Activated gamma-delta T cell (primary cell): Measurements from ENCODE around the gene EIF3C.
"Not testable (repeated sequence)": the region's sequence is repeated elsewhere in the genome, so short reads cannot be mapped to it uniquely, and the experiment has no call there.

ENCODE experiments used
- DNase-seq: peaks from one replicate; lab custom pipeline; 2025; lab: John Stamatoyannopoulos, UW
- total RNA-seq, 2 donors: gene quantifications; one replicate each; lab custom pipeline; 2026; lab: John Stamatoyannopoulos, UW

EIF3C gene, protein sequence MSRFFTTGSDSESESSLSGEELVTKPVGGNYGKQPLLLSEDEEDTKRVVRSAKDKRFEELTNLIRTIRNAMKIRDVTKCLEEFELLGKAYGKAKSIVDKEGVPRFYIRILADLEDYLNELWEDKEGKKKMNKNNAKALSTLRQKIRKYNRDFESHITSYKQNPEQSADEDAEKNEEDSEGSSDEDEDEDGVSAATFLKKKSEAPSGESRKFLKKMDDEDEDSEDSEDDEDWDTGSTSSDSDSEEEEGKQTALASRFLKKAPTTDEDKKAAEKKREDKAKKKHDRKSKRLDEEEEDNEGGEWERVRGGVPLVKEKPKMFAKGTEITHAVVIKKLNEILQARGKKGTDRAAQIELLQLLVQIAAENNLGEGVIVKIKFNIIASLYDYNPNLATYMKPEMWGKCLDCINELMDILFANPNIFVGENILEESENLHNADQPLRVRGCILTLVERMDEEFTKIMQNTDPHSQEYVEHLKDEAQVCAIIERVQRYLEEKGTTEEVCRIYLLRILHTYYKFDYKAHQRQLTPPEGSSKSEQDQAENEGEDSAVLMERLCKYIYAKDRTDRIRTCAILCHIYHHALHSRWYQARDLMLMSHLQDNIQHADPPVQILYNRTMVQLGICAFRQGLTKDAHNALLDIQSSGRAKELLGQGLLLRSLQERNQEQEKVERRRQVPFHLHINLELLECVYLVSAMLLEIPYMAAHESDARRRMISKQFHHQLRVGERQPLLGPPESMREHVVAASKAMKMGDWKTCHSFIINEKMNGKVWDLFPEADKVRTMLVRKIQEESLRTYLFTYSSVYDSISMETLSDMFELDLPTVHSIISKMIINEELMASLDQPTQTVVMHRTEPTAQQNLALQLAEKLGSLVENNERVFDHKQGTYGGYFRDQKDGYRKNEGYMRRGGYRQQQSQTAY
- total RNA-seq = 4.8 to 6.1 reads per million in 2 donors

DNA sequence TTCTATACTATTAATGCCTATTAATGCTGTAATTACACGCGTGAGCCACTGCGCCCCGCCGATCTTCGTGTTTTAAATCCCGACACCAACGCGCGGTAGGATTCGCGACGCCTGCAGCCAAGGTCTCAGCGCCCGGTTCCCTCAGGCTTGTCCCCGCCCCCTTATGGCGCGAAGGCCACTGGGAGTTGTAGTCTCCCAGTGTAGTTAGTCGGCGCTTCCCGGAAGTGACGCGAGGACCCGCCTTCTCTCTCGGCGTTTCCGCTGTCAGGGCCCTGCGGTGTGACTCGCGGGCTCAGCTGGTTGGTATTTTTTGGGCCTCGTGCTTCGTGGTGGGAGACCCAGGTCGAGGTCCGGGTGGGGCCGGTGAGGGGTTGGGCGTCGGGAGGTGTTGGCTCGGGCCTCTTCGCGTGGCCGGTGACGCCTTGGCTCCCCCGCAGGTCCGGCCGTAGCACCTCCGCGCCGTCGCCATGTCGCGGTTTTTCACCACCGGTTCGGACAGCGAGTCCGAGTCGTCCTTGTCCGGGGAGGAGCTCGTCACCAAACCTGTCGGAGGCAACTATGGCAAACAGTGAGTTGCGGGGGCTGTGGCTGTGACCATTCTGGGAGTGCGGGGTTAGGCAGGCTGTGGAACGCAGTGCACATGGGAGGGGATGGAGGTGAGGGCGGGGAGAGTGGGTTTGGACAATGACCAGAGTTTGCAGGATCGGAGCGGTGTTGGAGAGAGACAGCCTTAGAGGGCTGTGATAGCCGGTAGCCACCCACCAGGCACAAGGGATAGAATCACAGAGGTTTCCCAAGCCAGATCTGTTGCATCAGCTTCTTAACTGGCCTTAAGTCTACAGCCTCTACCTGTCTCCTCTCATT, at the start of gene EIF3C:
Gene EIF3C (plus strand): TSS at position 245 of the 864 bp plus-strand sequence. CDS start 223 bp downstream, at position 468.
- DNase-seq = not testable (repeated sequence)

DNA sequence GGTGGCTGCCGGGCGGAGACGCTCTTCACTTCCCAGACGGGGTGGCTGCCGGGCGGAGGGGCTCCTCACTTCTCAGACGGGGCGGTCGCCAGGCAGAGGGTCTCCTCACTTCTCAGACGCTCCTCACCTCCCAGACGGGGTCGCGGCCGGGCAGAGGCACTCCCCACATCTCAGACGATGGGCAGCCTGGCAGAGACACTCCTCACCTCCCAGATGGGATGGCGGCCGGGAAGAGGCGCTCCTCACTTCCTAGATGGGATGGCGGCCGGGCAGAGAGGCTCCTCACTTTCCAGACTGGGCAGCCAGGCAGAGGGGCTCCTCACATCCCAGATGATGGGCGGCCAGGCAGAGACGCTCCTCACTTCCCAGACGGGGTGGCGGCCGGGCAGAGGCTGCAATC, 45.0 kb upstream of the EIF3C start:
- not testable (repeated sequence) for DNase-seq

DNA sequence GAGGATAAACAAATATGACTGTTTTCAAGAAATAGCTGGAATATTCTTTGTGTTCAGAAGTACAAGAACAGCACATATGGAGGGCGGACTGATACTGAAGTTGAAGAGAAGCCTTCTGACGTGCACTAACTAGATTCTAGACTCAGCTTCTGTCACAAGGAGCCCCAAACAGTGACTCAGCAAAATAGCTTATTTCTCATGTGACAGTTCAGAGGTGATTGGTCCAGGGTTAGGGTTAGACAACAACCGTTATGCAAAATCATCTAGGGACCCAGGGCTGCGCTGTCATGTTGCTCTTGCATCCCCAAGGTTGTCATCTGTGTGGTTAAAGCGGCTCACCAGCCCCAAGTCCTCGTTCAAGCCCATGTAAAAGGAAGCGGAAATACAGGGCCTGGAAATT, 43.8 kb upstream of the EIF3C start:
- DNase-seq = not testable (repeated sequence)

DNA sequence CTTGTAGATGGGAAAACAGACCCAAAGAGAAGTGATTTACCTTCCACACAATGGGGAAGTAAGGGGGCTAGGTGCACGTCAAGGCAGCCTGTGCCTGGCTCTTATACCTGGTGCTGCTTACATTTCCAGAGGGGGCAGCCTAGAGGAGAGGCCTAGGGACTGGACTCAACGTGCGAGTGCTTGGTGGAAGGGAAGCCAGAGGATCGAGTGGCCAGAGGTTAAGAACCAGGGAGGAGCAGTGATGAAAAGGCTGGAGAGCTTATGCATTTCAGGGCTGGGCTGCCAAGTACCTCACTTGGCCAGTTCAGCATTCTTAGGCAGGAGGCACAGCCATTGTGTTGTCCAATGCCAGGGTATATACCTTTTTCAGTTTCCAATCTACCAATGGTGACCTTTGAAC, 43.1 kb upstream of the EIF3C start:
- not testable (repeated sequence) for DNase-seq

DNA sequence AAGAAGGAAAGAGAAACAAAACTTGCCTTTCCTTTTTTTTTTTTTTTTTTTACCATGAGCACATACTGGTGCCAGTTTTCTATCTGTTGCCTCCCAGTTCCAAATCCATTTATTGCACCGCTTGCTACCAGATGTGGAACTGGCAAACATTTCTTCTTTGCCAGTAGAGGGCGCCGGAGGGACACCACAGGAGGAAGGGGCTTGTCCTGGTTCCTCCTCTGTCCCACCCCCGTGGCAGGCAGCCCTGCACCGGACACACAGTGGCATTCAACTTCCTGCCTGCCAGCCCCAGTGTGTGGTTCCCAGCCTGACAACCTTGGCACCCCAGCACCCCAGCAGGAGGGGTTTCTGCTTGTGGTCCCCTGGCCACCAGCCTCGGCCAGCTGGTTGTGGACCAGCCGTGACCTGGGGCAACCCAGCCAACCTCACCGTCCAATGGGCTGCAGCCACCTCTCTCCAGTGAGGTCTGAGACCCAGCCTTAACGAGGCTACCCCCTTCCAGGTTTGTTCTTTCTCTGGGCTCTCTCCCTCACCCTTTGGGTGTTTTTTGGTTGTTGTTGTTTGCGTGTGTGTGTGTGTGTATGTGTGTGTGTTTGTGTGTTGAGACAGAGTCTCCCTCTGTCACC, 22.8 kb upstream of the EIF3C start:
- not testable (repeated sequence) for DNase-seq

DNA sequence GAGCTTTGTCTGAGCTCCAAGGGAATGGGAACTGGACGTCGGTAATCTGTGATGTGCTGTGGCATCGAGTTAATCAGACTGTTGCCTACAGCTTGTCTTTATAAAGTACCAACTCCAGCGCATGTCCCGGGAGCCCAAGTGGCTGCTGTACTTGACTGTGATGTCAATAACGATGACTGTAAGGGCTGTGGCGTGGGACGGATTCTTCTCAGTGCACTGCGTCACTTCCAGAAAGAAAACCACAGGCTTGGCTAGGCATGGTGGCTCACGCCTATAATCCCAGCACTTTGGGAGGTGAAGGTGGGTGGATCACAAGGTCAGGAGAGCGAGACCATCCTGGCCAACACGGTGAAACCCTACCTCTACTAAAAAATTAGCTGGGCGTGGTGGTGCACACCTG, 21.8 kb upstream of the EIF3C start:
- DNase-seq = not testable (repeated sequence)

DNA sequence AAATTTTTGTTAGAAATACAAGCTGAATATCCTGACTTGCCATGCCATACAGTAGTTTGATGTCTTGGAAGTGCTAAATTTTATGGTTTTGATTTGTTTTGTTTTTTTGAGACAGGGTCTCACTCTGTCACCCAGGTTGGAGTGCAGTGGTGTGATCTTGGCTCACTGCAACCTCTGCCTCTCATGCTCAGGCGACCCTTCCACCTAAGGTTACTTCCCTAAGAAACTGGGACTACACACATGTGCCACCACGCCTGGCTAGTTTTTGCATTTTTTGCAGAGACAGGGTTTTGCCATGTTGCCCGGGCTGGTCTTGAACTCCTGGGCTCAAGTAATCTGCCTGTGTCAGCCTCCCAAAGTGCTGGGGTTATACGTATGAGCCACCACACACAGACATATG, 19.5 kb upstream of the EIF3C start:
- DNase-seq = not testable (repeated sequence)

DNA sequence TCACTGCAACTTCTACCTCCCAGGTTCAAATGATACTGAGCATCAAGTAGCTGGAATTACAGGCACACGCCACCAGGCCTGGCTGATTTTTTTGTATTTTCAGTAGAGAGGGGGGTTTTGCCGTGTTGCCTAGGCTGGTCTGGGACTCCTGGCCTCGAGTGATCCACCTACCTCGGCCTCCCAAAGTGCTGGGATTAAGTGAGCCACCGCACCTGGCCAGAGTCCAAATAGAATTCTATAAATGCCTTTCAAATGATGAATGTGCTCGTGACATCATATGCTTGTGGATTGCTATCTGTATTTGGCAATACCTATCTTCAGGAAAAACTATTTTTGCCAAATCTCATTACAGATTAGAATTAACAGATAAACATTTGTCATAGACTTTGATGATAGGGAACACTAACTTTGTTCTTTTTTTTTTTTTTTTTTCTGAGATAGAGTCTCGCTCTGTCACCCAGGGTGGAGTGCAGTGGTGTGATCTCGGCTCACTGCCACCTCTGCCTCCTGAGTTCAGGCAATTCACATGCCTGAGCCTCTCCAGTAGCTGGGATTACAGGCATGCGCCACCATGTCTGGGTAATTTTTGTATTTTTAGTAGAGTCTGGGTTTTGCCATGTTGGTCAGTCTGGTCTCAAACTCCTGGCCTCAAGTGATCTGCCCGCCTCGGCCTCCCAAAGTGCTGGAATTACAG, 17.9 kb upstream of the EIF3C start:
- DNase-seq = not testable (repeated sequence)

DNA sequence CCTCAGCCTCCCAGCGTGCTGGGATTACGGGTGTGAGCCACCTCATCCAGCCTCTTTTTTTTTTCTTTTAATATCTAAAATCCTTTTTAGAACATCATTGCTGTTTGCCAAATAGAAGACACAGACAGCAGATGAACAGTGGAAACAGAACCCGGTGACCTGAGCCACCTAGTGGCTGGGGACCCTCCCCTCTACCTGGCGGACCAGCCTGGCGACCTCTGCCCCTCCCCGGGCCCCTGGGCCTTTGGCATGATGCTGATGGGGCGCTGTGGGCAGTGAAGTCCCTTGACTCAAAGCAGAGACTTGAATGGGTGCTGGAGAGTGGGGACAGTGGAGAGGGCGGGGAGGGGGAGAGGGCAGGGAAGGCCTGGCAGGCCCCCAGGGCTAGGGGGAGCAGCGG, 11.5 kb upstream of the EIF3C start:
- not testable (repeated sequence) for DNase-seq

DNA sequence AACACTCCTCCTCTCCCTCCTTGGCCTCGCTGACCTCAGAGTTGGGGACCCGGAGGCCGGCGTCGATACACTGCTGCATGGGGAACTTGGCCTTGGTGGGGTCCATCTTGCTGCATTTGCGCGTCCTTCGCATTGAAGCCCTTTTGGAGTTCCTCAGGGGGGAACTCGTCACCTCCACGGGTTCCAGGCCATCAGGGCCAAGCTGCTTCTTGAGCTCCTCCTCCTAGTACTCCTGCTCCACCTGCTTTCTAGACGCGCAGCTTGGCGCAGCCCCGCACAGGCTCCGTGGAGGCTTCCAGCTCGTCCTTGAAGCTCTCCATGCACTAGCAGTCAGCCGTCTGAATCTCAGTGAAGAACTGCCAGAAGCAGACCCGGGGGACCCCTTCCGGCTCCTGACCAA, 10.9 kb upstream of the EIF3C start:
- not testable (repeated sequence) for DNase-seq

DNA sequence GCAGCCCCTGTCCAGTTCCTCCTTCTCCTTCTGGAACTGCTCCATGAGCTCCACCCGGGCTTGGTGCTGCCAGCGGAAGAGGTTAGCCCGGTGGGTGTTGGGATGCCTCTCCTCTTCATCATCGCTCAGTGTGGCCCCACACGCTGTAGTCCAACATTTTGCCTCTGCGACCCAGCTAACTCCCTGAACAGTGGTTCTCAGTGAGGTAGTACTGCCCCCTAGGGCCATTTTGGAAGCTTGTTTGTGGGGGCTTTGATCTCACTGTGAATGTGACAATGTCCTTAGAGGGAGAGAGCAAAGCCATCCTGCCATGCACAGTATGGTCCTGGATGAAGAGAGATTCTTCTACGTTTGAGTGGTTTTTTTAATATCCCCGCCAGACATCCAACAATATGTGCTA, 9.9 kb upstream of the EIF3C start:
- not testable (repeated sequence) for DNase-seq

DNA sequence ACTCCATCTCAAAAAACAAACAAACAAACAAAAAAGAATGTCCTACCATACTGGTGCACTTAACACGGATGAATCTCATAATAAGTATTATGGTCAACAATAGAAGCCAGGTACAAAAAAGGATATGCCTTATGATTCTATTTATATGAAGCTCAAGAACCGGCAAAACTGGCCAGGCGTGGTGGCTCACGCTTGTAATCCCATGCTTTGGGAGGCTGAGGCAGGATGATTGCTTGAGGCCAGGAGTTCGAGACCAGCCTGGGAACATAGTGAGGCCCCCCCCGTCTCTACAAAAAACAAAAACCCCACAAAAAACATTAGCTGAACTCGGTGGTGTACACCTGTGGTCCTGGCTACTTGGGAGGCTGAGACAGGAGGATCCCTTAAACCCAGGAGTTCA, 7.0 kb upstream of the EIF3C start:
- not testable (repeated sequence) for DNase-seq

DNA sequence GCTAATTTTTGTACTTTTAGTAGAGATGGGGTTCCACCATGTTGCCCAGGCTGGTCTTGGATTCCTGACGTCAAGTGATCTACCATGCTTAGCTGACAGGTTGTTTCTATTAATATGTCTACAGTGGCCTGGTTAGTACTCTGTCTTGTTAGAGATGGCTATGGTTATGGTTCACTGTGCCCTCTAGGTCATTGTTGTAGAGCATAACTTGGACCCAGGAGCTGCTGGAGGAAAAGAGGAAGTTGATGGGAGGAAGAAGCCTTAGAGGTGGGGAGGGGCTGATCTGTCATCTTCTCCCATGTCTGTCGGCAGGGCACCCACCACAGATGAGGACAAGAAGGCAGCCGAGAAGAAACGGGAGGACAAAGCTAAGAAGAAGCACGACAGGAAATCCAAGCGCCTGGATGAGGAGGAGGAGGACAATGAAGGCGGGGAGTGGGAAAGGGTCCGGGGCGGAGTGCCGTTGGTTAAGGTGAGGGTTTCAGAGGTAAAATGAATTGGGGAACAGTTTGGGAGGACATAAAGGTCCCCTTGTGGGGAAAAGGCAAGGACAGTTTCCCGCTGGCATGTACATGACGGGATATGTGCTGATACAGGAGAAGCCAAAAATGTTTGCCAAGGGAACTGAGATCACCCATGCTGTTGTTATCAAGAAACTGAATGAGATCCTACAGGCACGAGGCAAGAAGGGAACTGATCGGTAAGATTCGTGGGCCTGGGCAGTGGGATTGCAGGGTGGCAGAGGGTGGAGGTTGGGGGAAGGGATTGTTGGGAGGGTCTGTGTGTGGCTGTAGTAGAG, 11.8 kb downstream of the EIF3C start:
- DNase-seq = not testable (repeated sequence)

DNA sequence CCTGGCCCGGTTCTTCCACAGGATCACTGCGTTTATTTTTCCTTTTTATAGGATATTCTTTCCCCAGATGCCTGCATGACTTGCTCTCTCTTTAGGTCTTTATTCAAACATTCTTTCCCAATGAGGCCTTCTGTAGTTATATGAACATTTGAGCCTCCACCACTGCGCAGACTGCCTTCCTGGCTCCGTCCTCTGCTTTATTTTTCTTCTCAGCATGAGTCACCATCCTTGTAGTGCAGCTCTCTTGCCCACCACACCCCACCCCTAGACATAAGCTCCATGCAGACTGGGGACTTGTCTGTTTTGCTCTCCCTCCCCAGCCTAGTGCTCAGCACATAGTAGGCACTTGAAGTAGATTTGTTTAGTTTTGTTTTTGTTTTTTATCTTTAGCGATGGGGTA, 20.0 kb downstream of the EIF3C start:
- DNase-seq = not testable (repeated sequence)

DNA sequence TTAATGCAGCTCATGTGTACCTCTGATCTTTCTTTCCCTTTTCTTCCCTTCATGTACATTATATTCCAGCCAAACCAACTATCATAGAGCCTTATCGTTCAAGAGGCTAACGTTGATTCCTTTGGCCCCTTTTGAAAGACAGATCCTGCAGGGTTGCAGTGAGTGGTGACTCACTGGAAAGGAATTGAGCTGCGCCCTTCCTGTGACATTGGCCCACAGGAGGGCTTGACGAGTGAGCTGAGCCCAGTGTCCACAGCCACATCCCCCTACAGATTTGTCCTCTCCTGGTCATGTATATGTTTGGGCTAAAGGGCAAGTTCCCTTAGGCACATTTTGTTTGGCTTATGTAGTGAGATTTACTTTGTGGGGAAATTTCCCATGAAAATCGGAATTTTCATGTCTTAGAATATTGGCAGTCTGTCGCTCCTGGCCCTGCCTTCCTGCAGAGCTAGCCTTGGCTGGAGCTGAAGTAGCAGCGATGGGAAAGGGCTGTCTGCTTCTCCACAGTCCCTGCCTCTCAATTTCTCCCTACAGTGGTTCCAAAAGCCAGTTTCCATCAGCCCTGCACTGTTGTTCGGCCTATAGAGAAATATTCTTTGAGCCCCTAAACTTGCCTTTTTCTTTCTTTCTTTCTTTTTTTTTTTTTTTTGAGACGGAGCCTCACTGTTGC, 21.3 kb downstream of the EIF3C start:
- not testable (repeated sequence) for DNase-seq

DNA sequence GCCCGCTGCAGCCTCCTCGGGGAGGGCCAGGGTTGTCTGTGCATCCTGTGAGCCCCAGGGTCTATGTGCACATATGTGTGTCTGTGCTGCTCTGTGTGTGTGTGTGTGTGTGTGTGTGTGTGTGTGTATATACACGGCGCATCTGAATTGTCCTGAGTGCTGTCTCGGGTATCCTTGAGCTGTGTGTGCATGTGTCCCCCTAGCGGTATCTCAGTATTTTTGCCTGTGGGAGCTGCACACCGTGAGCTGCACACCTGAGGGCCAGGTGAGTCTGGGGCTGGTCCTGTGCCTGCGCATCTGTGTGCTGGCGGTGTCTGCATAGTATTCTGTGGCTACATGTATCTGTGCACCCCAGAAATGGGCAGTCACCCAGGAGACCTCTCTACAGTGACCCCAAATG, 28.5 kb downstream of the EIF3C start:
- DNase-seq = not testable (repeated sequence)

DNA sequence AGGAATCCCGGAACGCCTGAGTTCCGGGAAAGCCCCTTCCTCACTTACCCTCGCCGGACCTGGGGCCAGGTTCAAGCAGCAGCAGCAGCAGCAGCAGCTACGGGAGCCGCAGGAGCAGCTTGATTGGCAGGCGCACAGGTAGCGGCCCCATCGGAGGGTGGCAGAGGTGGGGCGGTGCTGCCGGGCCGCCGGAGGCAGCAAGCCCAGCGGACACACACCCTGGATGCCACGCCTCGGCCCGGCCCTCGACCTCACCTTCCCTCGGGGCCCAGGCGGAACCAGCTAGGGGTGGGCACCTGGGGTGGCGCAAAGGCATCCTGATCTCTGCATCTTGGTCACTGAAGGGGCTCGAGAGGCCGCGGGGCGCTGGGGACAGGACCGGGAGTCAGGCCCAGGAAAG, 29.4 kb downstream of the EIF3C start:
- DNase-seq = not testable (repeated sequence)

DNA sequence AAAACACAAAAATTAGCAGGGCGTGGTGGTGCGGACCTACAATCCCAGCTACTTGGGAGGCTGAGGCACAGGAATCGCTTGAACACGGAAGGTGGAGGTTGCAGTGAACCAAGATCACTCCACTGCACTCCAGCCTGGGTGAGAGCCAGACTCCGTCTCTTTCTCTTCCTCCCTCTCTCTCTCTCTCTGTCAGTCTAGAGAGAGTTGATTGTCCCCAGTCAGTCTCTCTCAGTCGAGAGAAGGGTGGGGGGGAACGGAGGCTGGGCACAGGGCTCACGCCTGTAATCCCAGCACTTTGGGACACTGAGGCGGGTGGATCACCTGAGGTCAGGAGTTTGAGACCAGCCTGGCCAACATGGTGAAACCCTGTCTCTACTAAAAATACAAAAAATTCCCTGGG, 30.0 kb downstream of the EIF3C start:
- DNase-seq = not testable (repeated sequence)
